GM19324 (cell line): Measurements from ENCODE around the gene PTK6.

Experiments used
- ATAC-seq: cut with Tn5 transposase; IDR thresholded peaks from one replicate; pipeline ENCODE4 v1.9.1; 2021; ENCODE audit warnings: mild to moderate bottlenecking, moderate library complexity; ENCODE audit not compliant: unreplicated experiment, low FRiP score

Gene PTK6

GRCh38 chr20:63545814-63546213 is 8.6 kb upstream of the PTK6 start:
- ATAC-seq: no peak

- ATAC-seq: no peak
These were observed 7.9 kb upstream of the PTK6 start for GRCh38 chr20:63544958-63545516.

- no peak for ATAC-seq
These were observed 7.2 kb upstream of the PTK6 start for GRCh38 chr20:63544241-63544957.

GRCh38 chr20:63543733-63544132 is 6.6 kb upstream of the PTK6 start:
- no peak for ATAC-seq

- ATAC-seq: no peak
These were observed 6.0 kb upstream of the PTK6 start for GRCh38 chr20:63543131-63543530.

GRCh38 chr20:63542696-63543095 is 5.5 kb upstream of the PTK6 start:
- ATAC-seq: no peak

GRCh38 chr20:63542031-63542559 is 4.9 kb upstream of the PTK6 start:
- no peak for ATAC-seq

GRCh38 chr20:63541371-63541770 is 4.2 kb upstream of the PTK6 start:
- ATAC-seq: no peak

- no peak for ATAC-seq
These were observed 3.4 kb upstream of the PTK6 start for GRCh38 chr20:63540417-63541186.

GRCh38 chr20:63539441-63540370 is 2.5 kb upstream of the PTK6 start:
- no peak for ATAC-seq

GRCh38 chr20:63539092-63539430 is 1.9 kb upstream of the PTK6 start:
- ATAC-seq: no peak

- ATAC-seq: no peak
These were observed 1.3 kb upstream of the PTK6 start for GRCh38 chr20:63538204-63539091.

GRCh38 chr20:63537525-63538203 is 488 bp upstream of the PTK6 start:
- ATAC-seq: peak; percentile 93

GRCh38 chr20:63536241-63536977 is 767 bp downstream of the PTK6 start:
- ATAC-seq: no peak

- ATAC-seq: no peak
These were observed 2.1 kb downstream of the PTK6 start for GRCh38 chr20:63534831-63535651.

GRCh38 chr20:63534427-63534830 is 2.7 kb downstream of the PTK6 start:
- ATAC-seq: no peak

GRCh38 chr20:63533871-63534393 is 3.2 kb downstream of the PTK6 start:
- ATAC-seq: no peak
